ENCODE data around the gene PPARG.

The PPARG gene

GRCh38 chr3:12405432-12406272 is 116.8 kb downstream of the PPARG start:
- in situ Hi-C loops (cut with HindIII; ENCODE audit: low sequenced_read_pairs) = no loop called here

- in situ Hi-C loops (cut with HindIII; ENCODE audit: low sequenced_read_pairs) = no loop called here
Measured at GRCh38 chr3:12408984-12409683, 120.3 kb downstream of the PPARG start.

- in situ Hi-C loops (cut with HindIII; ENCODE audit: low sequenced_read_pairs) = no loop called here
Measured at GRCh38 chr3:12409684-12410596, 121.1 kb downstream of the PPARG start.

- in situ Hi-C loops (cut with HindIII; ENCODE audit: low sequenced_read_pairs) = no loop called here
Measured at GRCh38 chr3:12413721-12414255, 124.9 kb downstream of the PPARG start.

- in situ Hi-C loops (cut with HindIII; ENCODE audit: low sequenced_read_pairs) = no loop called here
Measured at GRCh38 chr3:12415014-12415680, 126.3 kb downstream of the PPARG start.

GRCh38 chr3:12416731-12417130 is 127.9 kb downstream of the PPARG start:
- in situ Hi-C loops (cut with HindIII; ENCODE audit: low sequenced_read_pairs) = no loop called here

- in situ Hi-C loops (cut with HindIII; ENCODE audit: low sequenced_read_pairs) = no loop called here
Measured at GRCh38 chr3:12420393-12420792, 131.5 kb downstream of the PPARG start.

GRCh38 chr3:12421132-12421531 is 132.3 kb downstream of the PPARG start:
- in situ Hi-C loops (cut with HindIII; ENCODE audit: low sequenced_read_pairs) = no loop called here

GRCh38 chr3:12423131-12423530 is 134.3 kb downstream of the PPARG start:
- in situ Hi-C loops (cut with HindIII; ENCODE audit: low sequenced_read_pairs) = no loop called here

GRCh38 chr3:12423918-12424630 is 135.2 kb downstream of the PPARG start:
- in situ Hi-C loops (cut with HindIII; ENCODE audit: low sequenced_read_pairs) = no loop called here

- in situ Hi-C loops (cut with HindIII; ENCODE audit: low sequenced_read_pairs) = no loop called here
Measured at GRCh38 chr3:12424635-12425319, 135.9 kb downstream of the PPARG start.

GRCh38 chr3:12425850-12426579 is 137.1 kb downstream of the PPARG start:
- in situ Hi-C loops (cut with HindIII; ENCODE audit: low sequenced_read_pairs) = no loop called here

- in situ Hi-C loops (cut with HindIII; ENCODE audit: low sequenced_read_pairs) = no loop called here
Measured at GRCh38 chr3:12427551-12427950, 138.7 kb downstream of the PPARG start.

- in situ Hi-C loops (cut with HindIII; ENCODE audit: low sequenced_read_pairs) = no loop called here
Measured at GRCh38 chr3:12428126-12428525, 139.3 kb downstream of the PPARG start.

- in situ Hi-C loops (cut with HindIII; ENCODE audit: low sequenced_read_pairs) = no loop called here
Measured at GRCh38 chr3:12430086-12430485, 141.2 kb downstream of the PPARG start.

- in situ Hi-C loops (cut with HindIII; ENCODE audit: low sequenced_read_pairs) = no loop called here
Measured at GRCh38 chr3:12433823-12434222, 145.0 kb downstream of the PPARG start.

- in situ Hi-C loops (cut with HindIII; ENCODE audit: low sequenced_read_pairs) = loop anchor here (5.0 kb wide), 1 partner anchor 44 kb away; no protein-coding TSS in a partner anchor
Measured at GRCh38 chr3:12436514-12437220, 147.8 kb downstream of the PPARG start.

GRCh38 chr3:12437221-12437605 is 148.3 kb downstream of the PPARG start:
- in situ Hi-C loops (cut with HindIII; ENCODE audit: low sequenced_read_pairs) = loop anchor here (5.0 kb wide), 1 partner anchor 45 kb away; no protein-coding TSS in a partner anchor

Measured in endothelial cell of hepatic sinusoid (primary cell).